GM13977 (cell line): ENCODE measurements around the gene CEACAM6.

Experiments used
- DNase-seq: peaks from one replicate; pipeline ENCODE4 v3.0.0; 2012; ENCODE audit warnings: low spot score
- in situ Hi-C: fragments of 300-500 bp; cut with MboI; formaldehyde crosslinking; loops from one replicate; pipeline ENCODE4 v1.12.0; 2022; ENCODE audit warnings: low sequenced_read_pairs, low pct_unique_long_range_greater_than_20kb, mixed read lengths, inconsistent platforms; ENCODE audit not compliant: unreplicated experiment
- TF ChIP-seq, protein P1 (sequence below): IDR thresholded peaks from 2 replicates; pipeline ENCODE4 v1.5.1; 2012; ENCODE audit warnings: mild to moderate bottlenecking, control low read depth; ENCODE audit not compliant: insufficient read depth; ENCODE audit errors: extremely low read depth, missing control alignments

CEACAM6 gene

GRCh38 chr19:41821003-41821735 lies 65.8 kb downstream of the CEACAM6 start:
- peak; percentile 81 for DNase-seq
- in situ Hi-C loops = no loop called here
- TF ChIP-seq, protein P1, sequence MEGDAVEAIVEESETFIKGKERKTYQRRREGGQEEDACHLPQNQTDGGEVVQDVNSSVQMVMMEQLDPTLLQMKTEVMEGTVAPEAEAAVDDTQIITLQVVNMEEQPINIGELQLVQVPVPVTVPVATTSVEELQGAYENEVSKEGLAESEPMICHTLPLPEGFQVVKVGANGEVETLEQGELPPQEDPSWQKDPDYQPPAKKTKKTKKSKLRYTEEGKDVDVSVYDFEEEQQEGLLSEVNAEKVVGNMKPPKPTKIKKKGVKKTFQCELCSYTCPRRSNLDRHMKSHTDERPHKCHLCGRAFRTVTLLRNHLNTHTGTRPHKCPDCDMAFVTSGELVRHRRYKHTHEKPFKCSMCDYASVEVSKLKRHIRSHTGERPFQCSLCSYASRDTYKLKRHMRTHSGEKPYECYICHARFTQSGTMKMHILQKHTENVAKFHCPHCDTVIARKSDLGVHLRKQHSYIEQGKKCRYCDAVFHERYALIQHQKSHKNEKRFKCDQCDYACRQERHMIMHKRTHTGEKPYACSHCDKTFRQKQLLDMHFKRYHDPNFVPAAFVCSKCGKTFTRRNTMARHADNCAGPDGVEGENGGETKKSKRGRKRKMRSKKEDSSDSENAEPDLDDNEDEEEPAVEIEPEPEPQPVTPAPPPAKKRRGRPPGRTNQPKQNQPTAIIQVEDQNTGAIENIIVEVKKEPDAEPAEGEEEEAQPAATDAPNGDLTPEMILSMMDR = peak; percentile 75
